NB4 (cell line): ENCODE data around the gene MEGF6.

ENCODE experiments used
- POLR2A ChIP-seq: IDR thresholded peaks from 2 replicates; pipeline ENCODE4 v1.6.1; 2011; ENCODE audit warnings: mild to moderate bottlenecking; ENCODE audit not compliant: insufficient read length; ENCODE audit errors: extremely low read depth
- TF ChIP-seq, protein P1 (sequence below): IDR thresholded peaks from one replicate; pipeline ENCODE4 v1.5.1; 2012; ENCODE audit warnings: low read depth, low read length
- TF ChIP-seq, protein P2 (sequence below): IDR thresholded peaks from 2 replicates; pipeline ENCODE4 v1.6.1; 2011; ENCODE audit warnings: low read depth, low read length

- TF ChIP-seq POLR2A = no peak
- TF ChIP-seq, protein P1, sequence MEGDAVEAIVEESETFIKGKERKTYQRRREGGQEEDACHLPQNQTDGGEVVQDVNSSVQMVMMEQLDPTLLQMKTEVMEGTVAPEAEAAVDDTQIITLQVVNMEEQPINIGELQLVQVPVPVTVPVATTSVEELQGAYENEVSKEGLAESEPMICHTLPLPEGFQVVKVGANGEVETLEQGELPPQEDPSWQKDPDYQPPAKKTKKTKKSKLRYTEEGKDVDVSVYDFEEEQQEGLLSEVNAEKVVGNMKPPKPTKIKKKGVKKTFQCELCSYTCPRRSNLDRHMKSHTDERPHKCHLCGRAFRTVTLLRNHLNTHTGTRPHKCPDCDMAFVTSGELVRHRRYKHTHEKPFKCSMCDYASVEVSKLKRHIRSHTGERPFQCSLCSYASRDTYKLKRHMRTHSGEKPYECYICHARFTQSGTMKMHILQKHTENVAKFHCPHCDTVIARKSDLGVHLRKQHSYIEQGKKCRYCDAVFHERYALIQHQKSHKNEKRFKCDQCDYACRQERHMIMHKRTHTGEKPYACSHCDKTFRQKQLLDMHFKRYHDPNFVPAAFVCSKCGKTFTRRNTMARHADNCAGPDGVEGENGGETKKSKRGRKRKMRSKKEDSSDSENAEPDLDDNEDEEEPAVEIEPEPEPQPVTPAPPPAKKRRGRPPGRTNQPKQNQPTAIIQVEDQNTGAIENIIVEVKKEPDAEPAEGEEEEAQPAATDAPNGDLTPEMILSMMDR = peak; percentile 80
- TF ChIP-seq, protein P2, sequence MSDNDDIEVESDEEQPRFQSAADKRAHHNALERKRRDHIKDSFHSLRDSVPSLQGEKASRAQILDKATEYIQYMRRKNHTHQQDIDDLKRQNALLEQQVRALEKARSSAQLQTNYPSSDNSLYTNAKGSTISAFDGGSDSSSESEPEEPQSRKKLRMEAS = 0 out of 2 replicates have a peak, but pooled peaks have one; percentile 25
These were observed 7.8 kb upstream of the MEGF6 start for GRCh38 chr1:3618881-3619671.
